ENCODE data around the gene CRB2.
A peak's percentile ranks its signal among the peaks of the same experiment; 100 is the strongest.

- no peak for TF ChIP-seq POLR2A (IDR thresholded peaks at IDR 0.05; ENCODE audit: low read depth, low read length)
- TF ChIP-seq, protein P1, sequence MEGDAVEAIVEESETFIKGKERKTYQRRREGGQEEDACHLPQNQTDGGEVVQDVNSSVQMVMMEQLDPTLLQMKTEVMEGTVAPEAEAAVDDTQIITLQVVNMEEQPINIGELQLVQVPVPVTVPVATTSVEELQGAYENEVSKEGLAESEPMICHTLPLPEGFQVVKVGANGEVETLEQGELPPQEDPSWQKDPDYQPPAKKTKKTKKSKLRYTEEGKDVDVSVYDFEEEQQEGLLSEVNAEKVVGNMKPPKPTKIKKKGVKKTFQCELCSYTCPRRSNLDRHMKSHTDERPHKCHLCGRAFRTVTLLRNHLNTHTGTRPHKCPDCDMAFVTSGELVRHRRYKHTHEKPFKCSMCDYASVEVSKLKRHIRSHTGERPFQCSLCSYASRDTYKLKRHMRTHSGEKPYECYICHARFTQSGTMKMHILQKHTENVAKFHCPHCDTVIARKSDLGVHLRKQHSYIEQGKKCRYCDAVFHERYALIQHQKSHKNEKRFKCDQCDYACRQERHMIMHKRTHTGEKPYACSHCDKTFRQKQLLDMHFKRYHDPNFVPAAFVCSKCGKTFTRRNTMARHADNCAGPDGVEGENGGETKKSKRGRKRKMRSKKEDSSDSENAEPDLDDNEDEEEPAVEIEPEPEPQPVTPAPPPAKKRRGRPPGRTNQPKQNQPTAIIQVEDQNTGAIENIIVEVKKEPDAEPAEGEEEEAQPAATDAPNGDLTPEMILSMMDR (conservative IDR thresholded peaks at IDR 0.05; ENCODE audit: low read depth, low read length), result no peak
- TF ChIP-seq MAZ (IDR thresholded peaks at IDR 0.05; ENCODE audit: borderline replicate concordance, low read depth, low read length), result peak; percentile 69; the same call in 1 of the 2 replicates
- TF ChIP-seq, protein P2, sequence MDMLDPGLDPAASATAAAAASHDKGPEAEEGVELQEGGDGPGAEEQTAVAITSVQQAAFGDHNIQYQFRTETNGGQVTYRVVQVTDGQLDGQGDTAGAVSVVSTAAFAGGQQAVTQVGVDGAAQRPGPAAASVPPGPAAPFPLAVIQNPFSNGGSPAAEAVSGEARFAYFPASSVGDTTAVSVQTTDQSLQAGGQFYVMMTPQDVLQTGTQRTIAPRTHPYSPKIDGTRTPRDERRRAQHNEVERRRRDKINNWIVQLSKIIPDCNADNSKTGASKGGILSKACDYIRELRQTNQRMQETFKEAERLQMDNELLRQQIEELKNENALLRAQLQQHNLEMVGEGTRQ (IDR thresholded peaks at IDR 0.05; ENCODE audit: low read depth, low read length), result no peak
- no peak for TF ChIP-seq RAD21 (IDR thresholded peaks at IDR 0.05; ENCODE audit: low read length)
- no peak for TF ChIP-seq RFX5 (IDR thresholded peaks at IDR 0.05; ENCODE audit: low read depth, low read length)
- peak; percentile 47 for TF ChIP-seq FOS (IDR thresholded peaks at IDR 0.05; ENCODE audit: low read depth, low read length)
- TF ChIP-seq MAFK (IDR thresholded peaks at IDR 0.05; ENCODE audit: low read depth, low read length), result no peak
Observed at GRCh38 chr9:123364241-123364824, 8.3 kb downstream of the CRB2 start.

Data from IMR-90 (cell line).